SK-N-SH (cell line): ENCODE measurements around the gene CNOT1. TPM values are rescaled to one million over a fixed set of nuclear protein-coding genes. Genes with fewer than 3 reads are reported as not detected.

Source experiments
- CTCF ChIA-PET: fragments of 300-600, 350-600 bp; formaldehyde crosslinking; extraction: SDS; loops from one replicate; lab custom pipeline; 2021; lab: Yijun Ruan, JAX
- POLR2A ChIA-PET: fragments of 350-600 bp; sonication (Branson Sonifier 250); formaldehyde crosslinking; extraction: SDS; loops from one replicate; lab custom pipeline; 2020; ENCODE audit warnings: antibody characterized with exemption, inconsistent platforms; lab: Yijun Ruan, JAX
- DNase-seq: peaks from one replicate; pipeline ENCODE4 v3.0.0; 2012
- H2AFZ ChIP-seq: fragments of 200-600 bp; sonication (generic); 2 replicates; pipeline ENCODE4 v1.8.1; 2016; ENCODE audit warnings: antibody characterized with exemption, mild to moderate bottlenecking, low read depth
- H3F3A ChIP-seq: fragments of 200-600 bp; sonication (generic); replicated peaks from 2 replicates; pipeline ENCODE3; 2016; ENCODE audit warnings: antibody characterized with exemption, mild to moderate bottlenecking; ENCODE audit not compliant: insufficient read depth
- H3K27ac ChIP-seq, 2 experiments: fragments of 200-500 bp in 1 of 2; fragments of 200-600 bp in 1 of 2; sonication (Bioruptor generic) in 1 of 2; sonication (generic), shearing (Covaris generic) in 1 of 2; 2 replicates each; pipeline versions ENCODE4 v1.5.1 to v1.6.1; 2014 to 2016; ENCODE audit warnings: low read depth in 2 of 2, inconsistent platforms in 1 of 2, low read length in 1 of 2, mild to moderate bottlenecking in 1 of 2, mixed read lengths in 1 of 2
- H3K27me3 ChIP-seq: fragments of 200-600 bp; sonication (generic), shearing (Covaris generic); 2 replicates; pipeline ENCODE4 v1.6.1; 2016; ENCODE audit warnings: mixed run types; ENCODE audit not compliant: insufficient read depth
- H3K36me3 ChIP-seq, 2 experiments: fragments of 200-500 bp in 1 of 2; fragments of 200-600 bp in 1 of 2; sonication (Bioruptor generic) in 1 of 2; sonication (generic) in 1 of 2; replicated peaks in 1 of 2; 2 replicates each; pipeline versions ENCODE3 to v1.5.1; 2014 to 2016; ENCODE audit warnings: low read length in 1 of 2, mild to moderate bottlenecking in 1 of 2; ENCODE audit not compliant: insufficient read depth in 2 of 2, control insufficient read depth in 1 of 2
- H3K4me1 ChIP-seq, 2 experiments: fragments of 200-500 bp in 1 of 2; fragments of 200-600 bp in 1 of 2; sonication (Bioruptor generic) in 1 of 2; sonication (generic), shearing (Covaris generic) in 1 of 2; 2 replicates each; pipeline versions ENCODE4 v1.5.1 to v1.6.1; 2014 to 2016; ENCODE audit warnings: low read depth in 1 of 2, low read length in 1 of 2, mixed run types in 1 of 2; ENCODE audit not compliant: insufficient read depth in 2 of 2, control insufficient read depth in 1 of 2
- H3K4me2 ChIP-seq: fragments of 200-600 bp; sonication (generic), shearing (Covaris generic); 2 replicates; pipeline ENCODE4 v1.6.1; 2017; ENCODE audit warnings: mixed run types
- H3K4me3 ChIP-seq, 2 experiments: fragments of 200-500 bp in 1 of 2; fragments of 200-600 bp in 1 of 2; sonication (Bioruptor generic) in 1 of 2; sonication (generic), shearing (Covaris generic) in 1 of 2; 2 replicates each; pipeline versions ENCODE4 v1.5.1 to v1.8.1; 2014 to 2016; ENCODE audit warnings: low read depth in 2 of 2, inconsistent platforms in 1 of 2, low read length in 1 of 2, mild to moderate bottlenecking in 1 of 2, mixed read lengths in 1 of 2, moderate library complexity in 1 of 2
- H3K79me2 ChIP-seq: fragments of 200-600 bp; sonication (generic); 2 replicates; pipeline ENCODE4 v1.8.1; 2017; ENCODE audit warnings: mild to moderate bottlenecking; ENCODE audit not compliant: insufficient read depth
- H3K9ac ChIP-seq: fragments of 200-600 bp; sonication (generic); 2 replicates; pipeline ENCODE4 v1.6.1; 2017; ENCODE audit warnings: mixed run types
- H3K9me2 ChIP-seq: fragments of 200-600 bp; sonication (generic); 2 replicates; pipeline ENCODE4 v1.6.1; 2017; ENCODE audit warnings: mixed run types
- H3K9me3 ChIP-seq: fragments of 200-600 bp; sonication (generic); 2 replicates; pipeline ENCODE4 v1.6.1; 2017; ENCODE audit warnings: mixed run types, mild to moderate bottlenecking, moderate library complexity
- H4K20me1 ChIP-seq: fragments of 200-600 bp; sonication (generic); 2 replicates; pipeline ENCODE4 v1.6.1; 2017; ENCODE audit warnings: mild to moderate bottlenecking, mixed run types; ENCODE audit not compliant: insufficient read depth
- CHD2 ChIP-seq: fragments of 150-350 bp; IDR thresholded peaks from 2 replicates; pipeline ENCODE4 v1.6.1; 2018; ENCODE audit warnings: low read length; ENCODE audit not compliant: partially characterized antibody
- CTCF ChIP-seq: fragments of 200-600 bp; sonication (generic); IDR thresholded peaks from 2 replicates; pipeline ENCODE4 v1.6.1; 2017; ENCODE audit warnings: antibody characterized with exemption, mild to moderate bottlenecking, moderate library complexity
- EP300 ChIP-seq, 2 experiments: IDR thresholded peaks; 2 replicates each; pipeline versions ENCODE4 v1.4.0 to v1.6.1; 2012; ENCODE audit warnings: borderline replicate concordance in 1 of 2, low read depth in 1 of 2, low read length in 1 of 2
- FOSL2 ChIP-seq: IDR thresholded peaks from 2 replicates; pipeline ENCODE4 v1.4.0; 2012; ENCODE audit warnings: low read depth, mild to moderate bottlenecking, moderate library complexity, borderline replicate concordance
- GABPA ChIP-seq: IDR thresholded peaks from 2 replicates; pipeline ENCODE4 v1.4.0; 2012; ENCODE audit warnings: low read depth, mild to moderate bottlenecking
- IRF3 ChIP-seq: fragments of 150-350 bp; IDR thresholded peaks from 2 replicates; pipeline ENCODE4 v1.6.1; 2016; ENCODE audit warnings: mild to moderate bottlenecking, low read depth, low read length
- JUND ChIP-seq: IDR thresholded peaks from 2 replicates; pipeline ENCODE4 v1.4.0; 2012
- MEF2A ChIP-seq: IDR thresholded peaks from 2 replicates; pipeline ENCODE4 v1.4.0; 2012; ENCODE audit warnings: low read depth, borderline replicate concordance
- MXI1 ChIP-seq: IDR thresholded peaks from 2 replicates; pipeline ENCODE4 v1.6.1; 2012; ENCODE audit warnings: mild to moderate bottlenecking, low read depth, low read length, improper control_type of control experiment
- PBX3 ChIP-seq: IDR thresholded peaks from 2 replicates; pipeline ENCODE4; 2012
- POLR2AphosphoS5 ChIP-seq: IDR thresholded peaks from 2 replicates; pipeline ENCODE4 v1.6.1; 2012; ENCODE audit warnings: low read depth, low read length
- RCOR1 ChIP-seq: fragments of 150-350 bp; IDR thresholded peaks from 2 replicates; pipeline ENCODE4 v1.6.1; 2017; ENCODE audit warnings: antibody characterized with exemption, low read length
- REST ChIP-seq: IDR thresholded peaks from 2 replicates; pipeline ENCODE4 v1.6.1; 2012; ENCODE audit warnings: mild to moderate bottlenecking, low read depth, low read length, moderate library complexity
- RFX5 ChIP-seq: IDR thresholded peaks from 2 replicates; pipeline ENCODE4 v1.6.1; 2012; ENCODE audit warnings: mild to moderate bottlenecking, improper control_type of control experiment, low read length
- RXRA ChIP-seq: IDR thresholded peaks from 2 replicates; pipeline ENCODE4 v1.4.0; 2012; ENCODE audit warnings: low read depth, mild to moderate bottlenecking, borderline replicate concordance
- SIN3A ChIP-seq: IDR thresholded peaks from 2 replicates; pipeline ENCODE4 v1.6.1; 2012; ENCODE audit warnings: low read depth, mild to moderate bottlenecking, low read length, moderate library complexity, borderline replicate concordance
- SMC3 ChIP-seq: IDR thresholded peaks from 2 replicates; pipeline ENCODE4 v1.6.1; 2012; ENCODE audit warnings: low read depth, low read length, improper control_type of control experiment
- TAF1 ChIP-seq: IDR thresholded peaks from 2 replicates; pipeline ENCODE4 v1.6.1; 2012; ENCODE audit warnings: low read depth, mild to moderate bottlenecking, low read length, moderate library complexity, borderline replicate concordance
- TEAD4 ChIP-seq: IDR thresholded peaks from 2 replicates; pipeline ENCODE4 v1.4.0; 2012; ENCODE audit warnings: mild to moderate bottlenecking, borderline replicate concordance; ENCODE audit not compliant: insufficient read depth
- ZBTB33 ChIP-seq: IDR thresholded peaks from 2 replicates; pipeline ENCODE4 v1.4.0; 2012; ENCODE audit warnings: low read depth, borderline replicate concordance
- WGBS: methylation state at CpG from one replicate; pipeline ENCODE4 v1.1.6; 2017; ENCODE audit warnings: low lambda C conversion rate; 5-methylcytosine and 5-hydroxymethylcytosine counted together
- polyA plus RNA-seq, 3 experiments: library from polyadenylated mRNA; depleted of rRNA; stranded (reverse); fragments of >200 nt; gene quantifications; 2 replicates each; pipeline ENCODE4 v1.2.3, GENCODE V29; 2012

Gene CNOT1
- polyA plus RNA-seq, 1 of the 3 experiments (the other 2 are of a cell fraction): 77.8 TPM

GRCh38 chr16:58490065-58490464, 139.6 kb downstream of the CNOT1 start:
- H3K79me2 ChIP-seq: no peaks in the 10 kb centered on the region
- H4K20me1 ChIP-seq: no peaks in the 10 kb centered on the region
- no peak overlapping the region for H3K27ac ChIP-seq
- no peak overlapping the region for H3K9ac ChIP-seq
- H3K27me3 ChIP-seq: no peaks in the 10 kb centered on the region
- no peak overlapping the region for H3K4me3 ChIP-seq
- peaks cover 0 to 30% of the 10 kb centered on the region in 2 experiments; a peak in 1 of 4 replicates for H3K4me1 ChIP-seq
- H2AFZ ChIP-seq: no peak overlapping the region
- H3F3A ChIP-seq: no peaks in the 10 kb centered on the region
- POLR2A ChIA-PET: interaction anchor here (0.5 kb wide), 1 partner anchor 367 kb away, joined by 5 read pairs; no protein-coding TSS in a partner anchor
- H3K36me3 ChIP-seq: no peaks in the 10 kb centered on the region
- CTCF ChIA-PET: interaction anchor here (13.4 kb wide), 1 partner anchor 148 kb away, joined by 542 read pairs; no protein-coding TSS in a partner anchor
- no CpG with 5 or more reads among the region's 4 CpGs for WGBS
- no peak for TF ChIP-seq SIN3A
- no peak for TF ChIP-seq CTCF
- no peak for TF ChIP-seq RCOR1
- no peak for TF ChIP-seq TAF1
- TF ChIP-seq JUND: no peak
- TF ChIP-seq IRF3: no peak
- TF ChIP-seq PBX3: no peak
- TF ChIP-seq MEF2A: no peak
- no peak for TF ChIP-seq TEAD4
- no peak for TF ChIP-seq RFX5
- no peak for TF ChIP-seq RXRA
- TF ChIP-seq FOSL2: no peak
- no peak for TF ChIP-seq CHD2
- no peak for TF ChIP-seq POLR2AphosphoS5
- no peak for TF ChIP-seq EP300 (IDR thresholded peaks at IDR 0.05; ENCODE audit: borderline replicate concordance in 1 of 2, low read depth in 1 of 2, low read length in 1 of 2)
- TF ChIP-seq SMC3: no peak
- no peak for TF ChIP-seq REST
- TF ChIP-seq MXI1: no peak
- TF ChIP-seq GABPA: no peak
- TF ChIP-seq ZBTB33: no peak
- DNase-seq: no peak
- no peak overlapping the region for H3K4me2 ChIP-seq
- H3K9me2 ChIP-seq: no peaks in the 10 kb centered on the region
- no peaks in the 10 kb centered on the region for H3K9me3 ChIP-seq
